Right lobe of liver (tissue), 4 donors: ENCODE data around the gene CEP112.

Source experiments
- CTCF ChIP-seq, 4 donors: fragments of 200-600 bp in 3 of 4; fragments of 450-650 bp in 1 of 4; IDR thresholded peaks; one replicate each; pipeline versions ENCODE4 v1.5.1 to v1.8.0; 2016 to 2022; ENCODE audit warnings: antibody characterized with exemption in 4 of 4, mild to moderate bottlenecking in 2 of 4
- POLR2A ChIP-seq: fragments of 450-650 bp; IDR thresholded peaks from one replicate; pipeline ENCODE4 v1.6.1; 2017; ENCODE audit warnings: antibody characterized with exemption, mild to moderate bottlenecking
- donor health status: DM: no; HTN: no; CAD: no.
- donor health status: DM: no; HTN: no; CAD: no.
- donor health status: DM: no; HTN: yes; CAD: no.

- no peak for TF ChIP-seq POLR2A
- TF ChIP-seq CTCF (IDR thresholded peaks at IDR 0.05), result no peak
Measured at GRCh38 chr17:65774787-65775186, 417.1 kb downstream of the CEP112 start.
